Activated CD4-positive, alpha-beta T cell treated with anti-CD3 and anti-CD28 coated beads, Interleukin-2, Interleukin-6, amounts not matched to agents 100 ng/mL and 50 ng/mL, durations not matched to agents 16 hours and 8 hours (primary cell): ENCODE results near the gene ZNF662.
A peak's percentile ranks its signal among the peaks of the same experiment; 100 is the strongest.

Experiments
- DNase-seq: peaks from one replicate; pipeline ENCODE4 v3.0.0-alpha.2; 2020

Gene ZNF662

GRCh38 chr3:42891042-42891441 is 14.9 kb upstream of the ZNF662 start:
- no peak for DNase-seq

- DNase-seq = no peak
These were observed 13.8 kb upstream of the ZNF662 start for GRCh38 chr3:42892169-42892568.

- no peak for DNase-seq
These were observed 13.1 kb upstream of the ZNF662 start for GRCh38 chr3:42892807-42893206.

- DNase-seq = no peak
These were observed 11.0 kb upstream of the ZNF662 start for GRCh38 chr3:42894698-42895579.

GRCh38 chr3:42895580-42895868 is 10.4 kb upstream of the ZNF662 start:
- DNase-seq = no peak

- no peak for DNase-seq
These were observed 6.9 kb upstream of the ZNF662 start for GRCh38 chr3:42898896-42899675.

- DNase-seq = no peak
These were observed 5.5 kb upstream of the ZNF662 start for GRCh38 chr3:42900226-42901072.

- peak; percentile 51 for DNase-seq
These were observed 4.9 kb upstream of the ZNF662 start for GRCh38 chr3:42901073-42901415.

- DNase-seq = no peak
These were observed 3.7 kb upstream of the ZNF662 start for GRCh38 chr3:42902257-42902656.

GRCh38 chr3:42904076-42904475 is 1.9 kb upstream of the ZNF662 start:
- DNase-seq = no peak

- DNase-seq = no peak
These were observed 237 bp upstream of the ZNF662 start for GRCh38 chr3:42905740-42906069.

- DNase-seq = no peak
These were observed 874 bp downstream of the ZNF662 start for GRCh38 chr3:42906848-42907183.

GRCh38 chr3:42908675-42909074 is 2.7 kb downstream of the ZNF662 start:
- no peak for DNase-seq

- no peak for DNase-seq
These were observed 5.6 kb downstream of the ZNF662 start for GRCh38 chr3:42911551-42911950.

GRCh38 chr3:42914771-42915515 is 9.0 kb downstream of the ZNF662 start:
- DNase-seq = no peak

GRCh38 chr3:42923606-42924005 is 17.7 kb downstream of the ZNF662 start:
- DNase-seq = no peak

GRCh38 chr3:42926310-42926709 is 20.4 kb downstream of the ZNF662 start:
- DNase-seq = no peak

GRCh38 chr3:42934111-42934510 is 28.2 kb downstream of the ZNF662 start:
- no peak for DNase-seq

GRCh38 chr3:42934910-42935309 is 29.0 kb downstream of the ZNF662 start:
- DNase-seq = no peak

GRCh38 chr3:42935472-42935871 is 29.5 kb downstream of the ZNF662 start:
- DNase-seq = no peak

GRCh38 chr3:42936157-42936981 is 30.4 kb downstream of the ZNF662 start:
- DNase-seq = no peak

- DNase-seq = no peak
These were observed 31.4 kb downstream of the ZNF662 start for GRCh38 chr3:42937334-42937733.
